NCI-H128 (cell line): ENCODE results near the gene SPATA20.

Experiments
- DNase-seq: peaks from one replicate; lab custom pipeline; 2025; ENCODE audit not compliant: unreplicated experiment; lab: John Stamatoyannopoulos, UW

The SPATA20 gene

DNA sequence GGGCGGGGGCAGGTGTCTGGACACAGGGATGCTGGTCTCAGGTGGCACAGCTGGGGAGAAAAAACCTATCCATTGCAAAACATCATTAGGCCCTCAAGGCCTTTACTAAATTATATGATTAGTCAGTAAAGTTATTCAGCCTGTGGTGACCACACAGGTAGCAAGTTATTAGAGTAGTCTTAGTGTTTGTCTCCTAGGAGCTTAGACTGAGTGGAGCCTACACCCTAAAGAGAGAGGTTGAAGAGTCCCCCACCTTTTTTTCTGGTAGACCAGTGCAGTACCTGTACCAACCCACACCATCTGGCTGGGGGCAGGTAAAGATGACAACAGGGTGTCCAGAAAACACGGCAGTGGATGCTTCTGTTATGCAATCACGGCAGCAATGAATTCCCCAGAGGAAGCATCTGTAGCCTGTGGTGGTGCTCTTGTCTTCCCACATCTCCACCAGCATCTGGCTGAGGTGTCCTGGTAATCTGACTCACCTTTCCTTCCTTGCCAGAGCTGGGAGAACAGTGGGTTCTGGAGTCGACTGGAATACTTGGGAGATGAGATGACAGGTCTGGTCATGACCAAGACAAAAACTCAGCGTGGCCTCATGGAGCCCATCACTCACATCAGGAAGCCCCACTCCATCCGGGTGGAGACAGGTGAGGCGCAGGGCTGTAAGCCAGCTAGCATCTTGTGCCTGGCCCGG is 27.7 kb upstream of the SPATA20 start:
- DNase-seq, result no peak

DNA sequence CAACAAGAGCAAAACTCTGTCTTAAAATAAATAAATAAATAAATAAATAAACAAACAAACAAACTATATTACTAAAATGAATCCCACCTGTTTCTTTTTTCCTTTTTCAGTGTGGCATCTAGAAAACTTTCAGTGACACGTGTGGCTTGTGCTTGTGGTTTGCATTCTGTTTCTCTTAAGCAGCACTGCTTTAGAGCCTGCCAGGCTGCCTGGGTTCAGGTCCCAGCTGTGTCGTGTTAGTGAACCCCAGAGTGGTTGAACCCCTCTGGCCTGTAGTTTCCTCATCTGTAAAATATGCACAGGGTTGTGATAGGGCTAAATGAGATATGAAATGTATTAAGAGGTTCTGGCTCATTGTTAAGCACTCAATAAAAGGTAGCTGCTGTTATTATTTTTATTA is 26.5 kb upstream of the SPATA20 start:
- DNase-seq, result no peak

DNA sequence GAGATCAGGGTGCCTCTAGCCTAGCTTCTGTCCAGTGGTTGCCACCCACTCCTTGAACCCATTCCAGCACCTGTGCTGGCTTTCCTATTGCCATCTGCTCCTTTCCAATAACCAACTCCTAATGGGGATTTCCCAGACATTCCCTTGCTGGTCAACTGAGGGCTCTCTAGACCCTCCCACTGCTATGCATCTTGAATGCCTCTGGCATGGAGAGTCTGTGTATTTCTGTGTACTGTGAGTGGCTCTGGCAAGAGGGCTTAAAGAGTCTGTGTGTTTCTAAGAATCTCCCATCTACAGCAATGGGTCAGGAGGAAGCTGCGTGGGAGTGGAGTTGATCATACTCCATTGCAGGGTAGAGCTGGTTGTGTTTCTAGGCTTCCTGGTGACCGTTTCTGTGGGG is 25.5 kb upstream of the SPATA20 start:
- no peak for DNase-seq

DNA sequence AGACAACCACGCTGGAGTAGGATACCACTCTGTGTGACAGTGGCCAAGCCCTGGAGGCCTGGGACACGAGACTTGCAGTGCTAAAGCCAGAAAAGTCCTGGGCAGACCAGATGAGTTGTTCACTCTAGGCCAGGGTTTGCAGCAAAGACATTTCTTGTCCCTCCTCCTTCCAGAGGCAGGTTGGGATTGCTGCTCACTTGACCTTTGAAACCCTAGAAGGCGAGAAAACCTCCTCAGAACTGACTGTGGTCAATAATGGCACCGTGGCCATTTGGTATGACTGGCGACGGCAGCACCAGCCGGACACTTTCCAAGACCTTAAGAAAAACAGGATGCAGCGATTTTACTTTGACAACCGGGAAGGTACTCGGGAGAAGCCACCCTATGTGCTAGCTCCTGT is 24.2 kb upstream of the SPATA20 start:
- DNase-seq, result no peak

DNA sequence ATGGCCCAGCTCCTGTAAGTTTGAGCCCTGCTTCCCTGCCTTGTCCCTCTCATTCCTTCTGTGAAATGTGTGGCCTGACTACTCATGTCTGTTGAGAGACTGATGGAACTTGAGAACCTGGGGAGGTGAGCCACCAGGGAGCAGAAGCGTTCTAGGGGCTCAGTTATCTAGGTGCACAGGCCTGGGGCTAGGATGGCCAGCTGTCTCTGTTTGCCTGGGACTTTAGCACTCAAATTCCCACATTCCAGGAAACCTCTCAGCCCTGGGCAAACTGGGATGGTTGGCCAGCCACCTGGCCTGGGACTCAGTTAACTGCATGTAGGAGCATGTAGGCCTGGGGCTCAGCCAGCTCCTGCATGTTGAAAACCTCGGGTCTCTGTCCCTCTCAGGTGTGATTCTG is 23.8 kb upstream of the SPATA20 start:
- no peak for DNase-seq

DNA sequence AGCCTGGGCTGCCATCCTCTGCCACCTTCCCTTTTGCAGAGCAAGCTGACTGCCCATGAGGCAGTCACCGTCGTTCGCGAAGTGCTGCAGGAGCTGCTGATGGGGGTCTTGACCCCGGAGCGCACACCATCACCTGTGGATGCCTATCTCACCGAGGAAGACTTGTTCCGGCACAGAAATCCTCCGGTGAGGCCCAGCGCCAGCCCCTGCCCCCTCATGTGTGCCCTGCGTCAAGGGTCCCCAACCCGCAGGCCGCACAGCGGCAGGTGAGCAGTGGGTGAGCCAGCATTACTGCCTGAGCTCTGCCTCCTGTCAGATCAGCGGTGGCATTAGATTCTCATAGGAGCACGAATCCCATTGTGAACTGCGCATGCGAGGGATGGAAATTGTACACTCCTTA is 22.1 kb upstream of the SPATA20 start:
- DNase-seq, result no peak

DNA sequence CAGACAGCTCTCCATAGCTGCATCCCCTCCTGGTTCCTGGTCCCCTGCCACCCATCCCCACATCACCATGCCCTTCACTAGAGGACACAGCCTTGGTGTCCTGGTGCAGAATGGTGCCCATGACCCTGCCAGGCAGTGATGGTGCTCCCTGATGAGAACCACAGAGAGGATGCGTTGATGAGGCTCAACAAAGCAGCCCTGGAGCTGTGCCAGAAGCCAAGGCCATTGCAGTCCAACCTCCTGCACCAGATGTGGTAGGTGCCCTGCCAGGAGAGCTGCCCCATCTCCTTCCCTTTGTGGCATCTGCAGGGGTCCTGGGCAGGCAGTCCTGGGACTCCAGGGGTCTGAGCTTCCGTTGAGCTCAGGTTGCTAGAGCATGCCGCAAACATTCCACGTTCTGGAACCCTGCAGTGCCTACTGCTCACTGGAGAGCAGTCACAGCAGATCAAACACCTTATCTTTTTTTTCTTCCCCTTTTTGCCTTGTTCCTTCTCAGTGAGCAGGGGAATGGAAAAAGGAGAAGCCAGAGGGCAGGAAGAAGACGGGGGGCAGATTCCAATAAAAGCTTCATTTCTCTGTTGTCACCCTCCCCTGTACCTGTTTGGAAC is 19.7 kb upstream of the SPATA20 start:
- no peak for DNase-seq

DNA sequence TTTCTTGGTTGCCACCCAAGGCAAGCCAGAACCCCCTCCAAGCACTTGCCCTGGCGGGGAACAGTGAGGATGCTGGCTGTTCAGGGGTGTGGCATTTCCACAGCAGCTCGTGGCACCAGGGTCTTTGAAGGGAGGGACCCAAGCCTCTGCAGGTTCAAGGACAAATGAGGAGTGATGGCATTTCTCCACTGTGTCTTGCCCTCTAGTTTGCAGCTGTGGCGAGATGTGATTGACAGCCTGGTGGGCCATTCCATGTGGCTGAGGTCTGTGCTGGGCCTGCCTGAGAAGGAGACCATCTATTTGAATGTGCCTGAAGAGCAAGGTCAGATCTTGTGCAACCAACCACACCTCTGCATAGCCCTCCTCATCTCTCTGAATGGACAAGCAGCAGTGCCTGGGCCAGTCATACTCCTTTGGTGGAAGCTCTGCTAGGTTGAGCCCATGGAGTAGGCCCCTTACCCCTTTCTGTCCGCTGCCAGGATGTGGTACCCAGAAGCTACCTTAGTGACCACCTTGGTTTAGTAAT is 19.0 kb upstream of the SPATA20 start:
- no peak for DNase-seq

DNA sequence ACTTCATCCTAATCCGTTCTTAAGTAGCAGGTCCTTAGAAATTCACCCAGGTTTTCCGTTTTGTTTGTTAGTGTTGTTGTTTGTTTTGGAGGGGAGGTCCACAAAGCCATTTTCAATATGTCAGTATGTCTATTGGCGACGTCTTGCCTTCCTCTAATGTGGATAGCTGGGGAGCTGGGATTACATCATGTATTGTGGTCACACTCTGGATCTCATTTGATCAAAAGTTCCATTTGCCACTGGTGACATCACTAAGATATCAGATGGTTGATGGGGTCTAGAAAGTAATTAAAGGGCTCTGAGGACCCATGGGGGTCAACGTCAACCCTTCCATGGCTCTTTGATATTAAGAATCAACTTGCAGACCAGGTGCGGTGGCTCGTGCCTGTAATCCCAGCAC is 17.1 kb upstream of the SPATA20 start:
- DNase-seq, result no peak

DNA sequence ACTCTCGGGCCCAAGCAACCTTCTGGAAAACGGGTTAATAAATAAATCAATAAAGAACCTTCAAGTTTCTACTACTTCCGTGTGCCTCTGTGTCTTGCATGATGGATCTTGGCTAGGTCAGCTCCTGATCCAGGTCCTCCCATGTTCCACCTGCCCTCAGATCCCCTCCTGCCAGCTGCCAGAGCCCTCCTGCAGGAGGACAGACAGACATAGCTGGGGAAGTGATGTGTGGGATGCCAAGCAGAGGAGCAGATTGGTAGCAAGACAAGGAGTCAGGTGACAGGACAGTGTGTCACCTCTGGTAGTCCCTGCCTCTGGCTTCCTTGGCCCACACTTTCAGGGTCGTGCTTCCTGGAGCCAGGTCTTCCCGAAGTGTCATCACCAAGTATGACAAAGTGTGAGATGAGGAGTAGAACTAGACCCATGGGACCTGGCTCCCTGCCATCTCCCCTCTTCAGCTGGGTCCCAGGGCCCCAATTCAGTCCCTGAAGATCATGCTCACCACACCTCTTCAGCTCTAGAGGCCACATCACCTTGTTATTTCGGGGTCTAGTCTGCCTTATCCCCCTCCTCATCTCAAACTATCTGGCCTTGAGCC is 15.4 kb upstream of the SPATA20 start:
- DNase-seq, result no peak

DNA sequence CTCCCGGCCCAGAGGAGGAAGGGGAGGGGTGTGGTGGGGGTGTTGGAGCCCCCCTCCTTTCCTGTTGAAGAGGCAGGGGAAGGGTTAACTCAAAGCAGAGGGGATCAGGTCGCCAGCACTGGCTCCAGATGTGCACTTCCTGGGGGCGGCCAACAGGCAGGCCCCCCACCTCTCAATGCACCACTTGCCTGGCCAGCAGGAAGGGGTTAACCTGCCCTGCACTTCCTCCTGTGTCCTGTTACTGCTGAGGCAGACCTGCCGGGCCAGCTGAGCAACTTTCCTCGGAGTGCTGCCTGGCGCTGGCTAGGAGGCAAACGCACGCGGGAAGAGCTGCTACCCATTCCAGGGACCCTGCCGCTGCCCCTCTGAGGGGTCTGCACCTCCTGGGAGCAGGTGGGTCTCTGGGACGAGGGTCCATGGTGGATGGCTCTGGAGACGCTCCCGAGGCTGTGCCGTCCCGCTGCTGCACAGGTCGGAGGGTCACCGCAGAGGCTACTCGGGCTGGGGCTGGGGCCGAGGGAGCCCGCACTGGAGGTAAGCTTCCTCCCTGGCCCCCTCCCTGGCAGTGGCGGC is 14.4 kb upstream of the SPATA20 start, which contains the start of gene EPN3:
Gene EPN3, plus strand, starts transcription at position 284 of the 573 bp plus-strand sequence. CDS start 3,822 bp downstream, outside the sequence.
- DNase-seq, result no peak

DNA sequence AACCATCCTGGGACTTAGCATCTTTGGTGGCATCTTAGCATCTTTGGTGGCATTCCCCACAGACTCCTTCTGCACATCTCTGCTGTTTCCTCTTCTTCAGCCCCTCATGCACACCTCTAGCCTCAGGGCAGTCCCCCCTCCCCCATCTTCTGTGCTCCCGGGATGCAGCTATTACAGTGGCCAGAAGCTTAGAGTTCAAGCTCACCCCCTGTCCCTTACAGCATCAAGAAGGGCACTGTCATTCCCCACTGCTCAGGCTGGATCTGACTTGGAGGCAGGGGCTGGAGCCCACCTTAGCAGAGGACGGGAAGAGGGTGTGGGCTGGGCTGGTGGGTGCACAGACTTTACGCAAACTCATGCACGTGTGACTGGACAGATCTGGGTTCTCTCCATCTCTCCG is 13.8 kb upstream of the SPATA20 start:
- DNase-seq, result no peak

DNA sequence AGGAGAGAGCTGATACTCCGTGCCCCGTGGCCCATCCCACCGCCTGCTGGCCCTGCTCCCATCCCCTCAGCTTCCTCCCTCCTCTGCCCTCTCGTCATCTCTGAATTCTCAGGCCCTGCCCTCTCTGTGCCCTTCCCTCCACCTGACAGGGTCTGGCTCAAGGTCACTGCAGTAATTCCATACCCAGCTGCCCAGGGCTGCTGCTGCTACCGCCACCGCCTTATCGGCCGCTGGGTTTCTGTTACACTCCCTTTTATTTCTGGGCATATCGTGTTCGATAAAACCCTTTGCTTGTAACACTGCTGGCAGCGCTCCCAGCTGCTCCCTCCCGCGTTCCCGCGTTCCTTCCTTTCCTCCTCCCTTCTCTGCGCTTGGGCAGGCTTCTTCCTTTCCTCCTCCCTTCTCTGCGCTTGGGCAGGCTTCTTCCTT is 13.2 kb upstream of the SPATA20 start:
- peak; percentile 14 for DNase-seq

DNA sequence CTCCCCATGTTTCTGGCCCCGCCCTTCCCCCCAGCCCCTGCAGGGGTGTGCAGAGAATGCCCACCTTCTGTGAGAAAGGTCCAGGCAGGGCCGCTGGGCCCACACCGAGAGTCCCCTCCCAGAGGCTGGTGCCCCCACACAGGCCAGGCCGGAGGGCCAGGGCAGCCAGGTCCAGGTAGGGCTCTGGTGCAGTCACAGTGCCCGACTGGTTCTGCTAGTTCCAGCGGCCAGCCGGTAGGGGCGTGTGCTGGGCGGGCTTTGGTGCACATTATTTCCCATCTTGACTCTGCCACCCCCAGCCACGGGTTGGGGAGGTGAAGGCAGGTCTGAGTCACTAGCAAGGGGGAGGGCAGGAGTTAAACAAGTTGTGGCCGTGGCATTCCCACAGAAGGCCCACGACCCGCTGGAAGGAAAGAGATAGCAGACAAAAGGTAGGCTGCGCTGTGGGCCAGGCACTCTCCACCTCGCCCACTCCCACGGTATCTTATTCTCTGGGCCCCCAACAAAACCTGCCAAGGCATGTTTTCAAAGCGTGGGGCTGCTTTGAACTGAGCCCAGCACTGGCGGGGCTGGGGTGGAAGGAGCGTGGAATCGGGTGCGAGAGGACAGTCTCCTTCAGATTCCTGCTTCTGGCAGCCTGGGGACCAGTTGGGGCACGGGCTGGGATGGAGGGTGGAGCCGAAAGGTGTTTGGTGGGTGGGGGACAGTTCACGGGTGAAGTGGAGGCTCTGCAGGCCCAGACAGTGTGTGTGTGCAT is 12.6 kb upstream of the SPATA20 start:
- DNase-seq, result no peak

DNA sequence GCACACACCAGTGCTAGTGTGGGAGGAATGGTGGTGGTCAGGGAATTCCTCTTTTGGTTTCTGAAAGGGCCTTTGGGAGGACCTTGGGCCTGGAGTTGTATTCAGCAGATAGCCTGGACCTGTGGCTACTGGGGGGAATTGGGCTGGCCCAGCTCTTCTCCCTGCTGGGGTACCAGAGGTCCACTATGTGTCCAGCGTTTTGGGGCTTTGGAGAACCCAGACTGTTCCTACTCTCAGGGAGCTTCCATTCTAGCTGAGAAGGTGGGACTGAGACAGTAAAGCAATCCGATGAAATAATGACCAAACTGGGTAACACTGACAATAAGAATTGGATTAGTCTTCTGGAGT is 12.0 kb upstream of the SPATA20 start:
- DNase-seq, result no peak

DNA sequence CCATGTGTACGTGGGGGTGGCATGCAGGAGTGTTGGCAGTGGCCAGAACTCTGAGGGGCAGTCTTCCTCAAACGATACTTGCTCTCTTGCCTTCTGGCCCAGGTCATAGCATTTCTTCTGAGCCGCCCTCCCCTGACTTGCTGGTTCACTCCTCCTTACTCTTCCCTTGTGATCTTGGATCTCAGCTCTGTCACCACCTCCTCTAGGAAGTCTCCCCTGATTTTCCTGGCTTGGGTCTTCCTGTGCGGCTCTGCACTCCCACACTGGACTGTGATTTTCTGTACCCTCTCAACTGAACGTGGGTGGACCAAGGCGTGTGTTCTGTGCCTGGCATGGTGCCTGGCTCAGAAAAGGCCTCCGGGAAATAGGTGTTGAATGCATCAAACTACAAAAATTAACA is 11.6 kb upstream of the SPATA20 start:
- no peak for DNase-seq

DNA sequence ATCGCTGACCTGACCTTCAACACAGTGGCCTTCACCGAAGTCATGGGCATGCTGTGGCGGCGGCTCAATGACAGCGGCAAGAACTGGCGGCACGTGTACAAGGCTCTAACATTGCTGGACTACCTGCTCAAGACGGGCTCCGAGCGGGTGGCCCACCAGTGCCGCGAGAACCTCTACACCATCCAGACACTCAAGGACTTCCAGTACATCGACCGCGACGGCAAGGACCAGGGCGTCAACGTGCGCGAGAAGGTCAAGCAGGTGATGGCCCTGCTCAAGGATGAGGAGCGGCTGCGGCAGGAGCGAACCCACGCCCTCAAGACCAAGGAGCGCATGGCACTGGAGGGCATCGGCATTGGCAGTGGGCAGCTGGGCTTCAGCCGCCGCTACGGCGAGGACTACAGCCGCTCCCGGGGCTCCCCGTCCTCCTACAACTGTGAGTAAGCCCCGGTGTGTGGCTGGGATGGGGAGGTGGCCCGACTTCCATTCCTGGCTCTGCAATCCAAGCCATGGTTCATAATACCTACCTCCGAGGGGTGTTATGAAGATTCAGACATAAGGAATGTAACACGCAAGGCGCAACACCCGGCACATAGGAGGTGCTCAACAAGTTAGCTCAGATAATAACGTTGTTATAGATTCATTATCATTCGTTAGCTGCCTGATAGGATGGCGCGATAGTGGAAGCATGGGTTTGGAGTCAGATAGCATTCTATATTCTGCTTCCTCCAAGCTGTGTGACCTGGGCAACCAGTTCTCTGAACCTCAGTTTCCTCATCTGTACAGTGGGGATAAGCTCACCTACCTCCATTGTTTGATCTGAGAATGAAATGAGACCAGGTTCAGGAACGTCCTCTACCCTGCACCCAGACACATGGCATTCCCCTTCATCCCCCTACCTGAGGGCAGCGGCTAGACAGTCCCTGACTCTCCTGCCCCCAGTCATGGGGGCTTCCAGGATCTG is 10.0 kb upstream of the SPATA20 start:
- DNase-seq, result no peak

DNA sequence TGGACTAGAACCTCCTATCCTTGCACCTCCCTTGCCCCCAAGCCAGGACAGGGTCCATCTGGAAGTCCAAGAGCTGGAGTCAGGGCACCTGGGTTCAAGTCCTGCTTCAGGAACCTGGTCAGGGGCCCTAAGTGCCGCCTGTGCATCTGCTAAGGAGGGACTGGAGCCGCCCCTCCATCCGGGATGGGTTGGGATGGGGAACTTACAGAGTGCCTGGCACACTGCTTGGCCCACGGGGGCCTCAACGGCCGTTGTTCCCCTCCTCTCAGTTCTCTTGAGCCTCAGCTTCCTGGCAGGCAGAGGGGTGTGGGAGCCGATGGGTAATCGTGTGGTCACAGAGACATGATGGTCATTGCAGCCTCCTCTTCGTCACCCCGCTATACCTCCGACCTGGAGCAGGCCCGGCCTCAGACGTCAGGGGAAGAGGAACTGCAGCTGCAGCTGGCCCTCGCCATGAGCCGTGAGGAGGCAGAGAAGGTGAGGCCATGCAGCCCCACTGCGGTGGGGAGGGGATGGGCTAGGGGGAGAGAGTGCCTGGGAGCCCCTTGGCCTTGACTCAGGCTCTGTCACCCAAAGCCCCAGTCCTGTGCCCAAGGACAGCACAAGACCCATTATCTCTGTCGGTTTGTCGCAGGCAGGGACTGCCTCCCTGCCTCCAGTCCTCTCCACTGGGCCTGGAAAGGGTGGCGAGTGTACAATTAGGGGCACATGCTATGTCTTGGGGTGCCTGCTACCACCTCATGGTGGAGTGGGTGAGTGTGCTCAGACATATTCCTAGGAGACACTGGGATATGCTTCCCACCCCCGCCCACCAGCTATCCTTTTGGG is 9.0 kb upstream of the SPATA20 start:
- no peak for DNase-seq
